Effector CD8-positive, alpha-beta T cell (primary cell): ENCODE data around the gene NTNG2.
"Not testable (repeated sequence)": the region's sequence is repeated elsewhere in the genome, so short reads cannot be mapped to it uniquely, and the experiment has no call there.

ENCODE experiments used
- DNase-seq: peaks from one replicate; lab custom pipeline; 2025; lab: John Stamatoyannopoulos, UW

Gene NTNG2

GRCh38 chr9:132266017-132266416 lies 104.2 kb downstream of the NTNG2 start:
- no peak for DNase-seq

- DNase-seq, result no peak
These were observed 105.8 kb downstream of the NTNG2 start for GRCh38 chr9:132267660-132268059.

GRCh38 chr9:132268725-132269352 lies 107.0 kb downstream of the NTNG2 start:
- peak; percentile 55 for DNase-seq

GRCh38 chr9:132269704-132270516 lies 108.1 kb downstream of the NTNG2 start:
- not testable (repeated sequence) for DNase-seq

- no peak for DNase-seq
These were observed 113.0 kb downstream of the NTNG2 start for GRCh38 chr9:132274861-132275260.

GRCh38 chr9:132283165-132283564 lies 121.3 kb downstream of the NTNG2 start:
- DNase-seq, result no peak

- no peak for DNase-seq
These were observed 122.0 kb downstream of the NTNG2 start for GRCh38 chr9:132283863-132284262.

GRCh38 chr9:132287256-132287760 lies 125.5 kb downstream of the NTNG2 start:
- no peak for DNase-seq

GRCh38 chr9:132288361-132288760 lies 126.5 kb downstream of the NTNG2 start:
- no peak for DNase-seq

GRCh38 chr9:132288966-132289365 lies 127.1 kb downstream of the NTNG2 start:
- DNase-seq, result no peak

GRCh38 chr9:132293145-132293721 lies 131.4 kb downstream of the NTNG2 start:
- no peak for DNase-seq
